ENCODE results near the gene RRM2. TPM values are rescaled to one million over a fixed set of nuclear protein-coding genes. Genes with fewer than 3 reads are reported as not detected.

Gene RRM2
- polyA plus RNA-seq, 1 donor (not counting 4 experiments of a cell fraction or from before 2014, with no cell fraction given), result 25.7 TPM

DNA sequence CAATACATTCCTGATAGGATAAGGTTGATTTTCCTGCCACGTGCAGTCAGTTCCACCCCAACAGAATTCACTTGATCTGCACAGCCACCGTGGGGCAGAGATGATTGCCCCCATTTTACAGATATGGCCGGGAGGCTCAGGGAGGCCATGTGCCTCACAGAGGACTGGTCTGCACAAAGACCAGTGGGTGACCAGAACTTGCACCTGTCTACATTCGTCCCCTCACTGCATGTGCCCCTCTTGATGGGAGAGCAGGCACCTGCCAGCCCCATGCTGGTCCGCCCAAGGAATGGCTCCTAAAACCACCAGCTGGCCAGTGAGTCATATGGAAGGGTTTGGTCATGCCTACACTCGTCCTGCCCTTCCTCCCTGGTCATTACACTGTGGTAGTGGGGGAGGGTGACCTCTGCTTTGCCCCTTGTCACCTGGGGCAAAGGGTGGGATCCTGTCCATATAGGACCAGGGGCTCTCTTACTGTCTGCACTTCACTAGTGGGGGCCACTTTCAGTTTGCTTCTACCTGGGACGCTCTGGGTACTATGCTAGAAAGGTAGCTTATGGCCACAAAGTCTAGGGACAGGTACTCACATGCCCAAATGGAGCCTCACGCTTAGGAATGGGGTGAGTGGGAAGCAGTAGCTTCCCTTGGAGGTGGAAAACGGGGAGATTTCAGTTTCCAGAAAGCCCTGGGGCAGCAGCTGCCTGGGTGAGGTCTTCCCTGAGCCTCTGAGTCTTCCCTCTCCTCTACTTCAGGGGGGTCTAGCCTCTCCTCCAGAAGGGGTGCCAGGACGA lies 14.7 kb downstream of the RRM2 start:
- Histone ChIP-seq H2AFZ (ENCODE audit: control insufficient read depth, low read length) (peak overlapping the region; percentile 74), H3K79me2 (ENCODE audit: control insufficient read depth, insufficient read depth, low read length) (no peaks in the 10 kb centered on the region), H3K4me3 (ENCODE audit: control insufficient read depth in 2 of 3, extremely low read depth in 1 of 3, insufficient read depth in 2 of 3, low read depth in 1 of 3, low read length in 3 of 3) (no peak overlapping the region), H3K4me1 (ENCODE audit: control insufficient read depth, extremely low read depth, insufficient read depth, low read length) (peaks cover 19% of the 10 kb centered on the region), H3K36me3 (ENCODE audit: control insufficient read depth in 2 of 2, extremely low read depth in 1 of 2, insufficient read depth in 2 of 2, low read length in 2 of 2) (peaks cover 0 to under 1% of the 10 kb centered on the region in 2 experiments), H3K9me3 (ENCODE audit: control insufficient read depth, low read depth, low read length) (no peaks in the 10 kb centered on the region), H3K9me1 (ENCODE audit: control insufficient read depth, extremely low read depth, insufficient read depth, low read length) (no peaks in the 10 kb centered on the region), H3K9ac (ENCODE audit: control insufficient read depth, extremely low read depth, insufficient read depth, low read length) (no peak overlapping the region), H3K27ac (ENCODE audit: control insufficient read depth, insufficient read depth, low read length) (peak overlapping the region; percentile 22), H3K27me3 (ENCODE audit: control insufficient read depth, extremely low read depth, insufficient read depth, low read length) (no peaks in the 10 kb centered on the region), H4K20me1 (ENCODE audit: control insufficient read depth, extremely low read depth, insufficient read depth, low read length) (no peaks in the 10 kb centered on the region), H3K4me2 (ENCODE audit: control insufficient read depth, extremely low read depth, insufficient read depth, low read depth, low read length) (peak overlapping the region; percentile 70)
- TF ChIP-seq, protein P1, sequence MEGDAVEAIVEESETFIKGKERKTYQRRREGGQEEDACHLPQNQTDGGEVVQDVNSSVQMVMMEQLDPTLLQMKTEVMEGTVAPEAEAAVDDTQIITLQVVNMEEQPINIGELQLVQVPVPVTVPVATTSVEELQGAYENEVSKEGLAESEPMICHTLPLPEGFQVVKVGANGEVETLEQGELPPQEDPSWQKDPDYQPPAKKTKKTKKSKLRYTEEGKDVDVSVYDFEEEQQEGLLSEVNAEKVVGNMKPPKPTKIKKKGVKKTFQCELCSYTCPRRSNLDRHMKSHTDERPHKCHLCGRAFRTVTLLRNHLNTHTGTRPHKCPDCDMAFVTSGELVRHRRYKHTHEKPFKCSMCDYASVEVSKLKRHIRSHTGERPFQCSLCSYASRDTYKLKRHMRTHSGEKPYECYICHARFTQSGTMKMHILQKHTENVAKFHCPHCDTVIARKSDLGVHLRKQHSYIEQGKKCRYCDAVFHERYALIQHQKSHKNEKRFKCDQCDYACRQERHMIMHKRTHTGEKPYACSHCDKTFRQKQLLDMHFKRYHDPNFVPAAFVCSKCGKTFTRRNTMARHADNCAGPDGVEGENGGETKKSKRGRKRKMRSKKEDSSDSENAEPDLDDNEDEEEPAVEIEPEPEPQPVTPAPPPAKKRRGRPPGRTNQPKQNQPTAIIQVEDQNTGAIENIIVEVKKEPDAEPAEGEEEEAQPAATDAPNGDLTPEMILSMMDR (optimal IDR thresholded peaks at IDR 0.05 in 1 of 3, IDR thresholded peaks at IDR 0.05 in 1 of 3, conservative IDR thresholded peaks at IDR 0.05 in 1 of 3; ENCODE audit: extremely low read depth in 1 of 3, insufficient read depth in 2 of 3, low read length in 3 of 3), result no peak
- no peak for TF ChIP-seq EZH2 (IDR thresholded peaks at IDR 0.05; ENCODE audit: low read length)
- dilution Hi-C loops (cut with MboI; ENCODE audit: extremely low pct_ligation_motif_present, low sequenced_read_pairs), result no loop called here
- no peak for FAIRE-seq
- no peak for DNase-seq (ENCODE audit: low read depth, low spot score)

DNA sequence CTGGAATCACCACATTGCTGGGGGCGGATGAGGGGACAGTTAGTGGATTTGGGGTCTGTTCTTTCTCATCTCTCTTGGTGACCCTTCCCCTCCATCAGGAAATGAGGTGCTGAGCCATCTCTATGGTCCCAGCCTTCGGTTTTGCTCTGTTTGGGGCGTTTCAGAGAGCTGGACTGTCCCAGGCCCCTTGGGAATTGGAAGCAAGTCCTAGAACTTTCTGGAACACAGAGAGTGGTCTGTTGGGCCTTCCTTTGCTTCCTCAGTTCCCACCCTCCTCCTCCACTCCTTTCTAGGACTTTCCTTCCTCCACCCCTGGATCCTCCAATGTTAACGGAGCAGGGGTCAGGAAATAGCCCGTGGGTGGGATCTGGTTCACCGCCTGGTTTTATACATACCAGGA lies 17.0 kb downstream of the RRM2 start:
- DNase-seq (ENCODE audit: low read depth, low spot score), result no peak
- dilution Hi-C loops (cut with MboI; ENCODE audit: extremely low pct_ligation_motif_present, low sequenced_read_pairs), result no loop called here
- Histone ChIP-seq H3K36me3 (ENCODE audit: control insufficient read depth in 2 of 2, extremely low read depth in 1 of 2, insufficient read depth in 2 of 2, low read length in 2 of 2) (no peaks in the 10 kb centered on the region), H3K27ac (ENCODE audit: control insufficient read depth, insufficient read depth, low read length) (no peak overlapping the region), H3K9me1 (ENCODE audit: control insufficient read depth, extremely low read depth, insufficient read depth, low read length) (no peaks in the 10 kb centered on the region), H3K79me2 (ENCODE audit: control insufficient read depth, insufficient read depth, low read length) (no peaks in the 10 kb centered on the region), H3K4me3 (ENCODE audit: control insufficient read depth in 2 of 3, extremely low read depth in 1 of 3, insufficient read depth in 2 of 3, low read depth in 1 of 3, low read length in 3 of 3) (no peak overlapping the region), H4K20me1 (ENCODE audit: control insufficient read depth, extremely low read depth, insufficient read depth, low read length) (no peaks in the 10 kb centered on the region), H3K27me3 (ENCODE audit: control insufficient read depth, extremely low read depth, insufficient read depth, low read length) (no peaks in the 10 kb centered on the region), H3K9me3 (ENCODE audit: control insufficient read depth, low read depth, low read length) (no peaks in the 10 kb centered on the region), H3K9ac (ENCODE audit: control insufficient read depth, extremely low read depth, insufficient read depth, low read length) (no peak overlapping the region), H2AFZ (ENCODE audit: control insufficient read depth, low read length) (no peak overlapping the region), H3K4me2 (ENCODE audit: control insufficient read depth, extremely low read depth, insufficient read depth, low read depth, low read length) (no peak overlapping the region), H3K4me1 (ENCODE audit: control insufficient read depth, extremely low read depth, insufficient read depth, low read length) (peaks cover 19% of the 10 kb centered on the region)
- FAIRE-seq, result no peak
- TF ChIP-seq, protein P1 (optimal IDR thresholded peaks at IDR 0.05 in 1 of 3, IDR thresholded peaks at IDR 0.05 in 1 of 3, conservative IDR thresholded peaks at IDR 0.05 in 1 of 3; ENCODE audit: extremely low read depth in 1 of 3, insufficient read depth in 2 of 3, low read length in 3 of 3), result no peak
- no peak for TF ChIP-seq EZH2 (IDR thresholded peaks at IDR 0.05; ENCODE audit: low read length)
